HepG2 (cell line): ENCODE measurements around the gene TMX2. TPM values are rescaled to one million over a fixed set of nuclear protein-coding genes. Genes with fewer than 3 reads are reported as not detected.
A peak's percentile ranks its signal among the peaks of the same experiment; 100 is the strongest.

Source experiments
- AFF4 ChIP-seq: sonication (generic); formaldehyde crosslinking; IDR thresholded peaks from 2 replicates; pipeline ENCODE4 v1.4.0; 2020; ENCODE audit warnings: missing genetic modification reagents
- BRCA1 ChIP-seq: sonication (generic); formaldehyde crosslinking; IDR thresholded peaks from 2 replicates; pipeline ENCODE4 v1.4.0; 2020; ENCODE audit warnings: missing genetic modification reagents
- EP300 ChIP-seq, 3 experiments: sonication (generic) in 1 of 3; formaldehyde crosslinking in 1 of 3; IDR thresholded peaks; 2 replicates each; pipeline versions ENCODE4 v1.5.1 to v1.6.1; 2011 to 2020; ENCODE audit warnings: low read depth in 2 of 3, low read length in 2 of 3, borderline replicate concordance in 1 of 3, improper control_type of control experiment in 1 of 3, mild to moderate bottlenecking in 1 of 3, missing genetic modification reagents in 1 of 3, moderate library complexity in 1 of 3
- PHF5A ChIP-seq: IDR thresholded peaks from one replicate; pipeline ENCODE4 v1.6.1; 2018; ENCODE audit warnings: low read depth, missing genetic modification reagents; ENCODE audit not compliant: unreplicated experiment
- POLR2AphosphoS5 ChIP-seq: IDR thresholded peaks from 2 replicates; pipeline ENCODE4 v1.6.1; 2012; ENCODE audit warnings: low read depth, low read length
- RARA ChIP-seq: IDR thresholded peaks from 2 replicates; pipeline ENCODE4 v1.6.1; 2016; ENCODE audit warnings: missing genetic modification reagents, missing compliant biosample characterization
- SALL1 ChIP-seq: sonication (generic); formaldehyde crosslinking; IDR thresholded peaks from 2 replicates; pipeline ENCODE4 v1.8.0; 2022; ENCODE audit warnings: mild to moderate bottlenecking, missing genetic modification reagents
- SNAPC5 ChIP-seq: sonication (generic); formaldehyde crosslinking; IDR thresholded peaks from 2 replicates; pipeline ENCODE4 v1.8.1; 2023; ENCODE audit warnings: mild to moderate bottlenecking, missing genetic modification reagents, borderline replicate concordance
- SOX6 ChIP-seq, 2 experiments: fragments of 450-650 bp in 1 of 2; sonication (generic) in 1 of 2; formaldehyde crosslinking in 1 of 2; IDR thresholded peaks; 2 replicates each; pipeline versions ENCODE4 v1.4.0 to v1.6.1; 2017 to 2020; ENCODE audit warnings: antibody characterized with exemption in 1 of 2, mild to moderate bottlenecking in 1 of 2, missing genetic modification reagents in 1 of 2
- STAG1 ChIP-seq: sonication (generic); formaldehyde crosslinking; IDR thresholded peaks from 2 replicates; pipeline ENCODE4 v1.4.0; 2020; ENCODE audit warnings: missing genetic modification reagents
- ZMYM2 ChIP-seq: sonication (generic); formaldehyde crosslinking; IDR thresholded peaks from 2 replicates; pipeline ENCODE4 v1.8.0; 2022; ENCODE audit warnings: mild to moderate bottlenecking, missing genetic modification reagents
- ZNF20 ChIP-seq: sonication (generic); formaldehyde crosslinking; IDR thresholded peaks from 2 replicates; pipeline ENCODE4 v1.4.0; 2020; ENCODE audit warnings: mild to moderate bottlenecking, moderate library complexity, missing genetic modification reagents
- ZNF414 ChIP-seq: sonication (generic); formaldehyde crosslinking; IDR thresholded peaks from 2 replicates; pipeline ENCODE4 v1.5.0; 2020; ENCODE audit warnings: missing genetic modification reagents
- ZNF44 ChIP-seq: sonication (generic); formaldehyde crosslinking; IDR thresholded peaks from 2 replicates; pipeline ENCODE4 v1.5.1; 2020; ENCODE audit warnings: mild to moderate bottlenecking, missing genetic modification reagents
- polyA plus RNA-seq, 8 experiments: library from polyadenylated mRNA; depleted of rRNA in 3 of 8; stranded (reverse) in 7 of 8; unstranded in 1 of 8; fragments of >200 nt; fragmentation: Illumina TruSeq in 4 of 8; extraction: Trizol in 4 of 8; gene quantifications; 2 replicates each; pipeline versions ENCODE4 v1.2.1 to v1.2.3, GENCODE V29; 2011 to 2016; ENCODE audit warnings: low read depth in 4 of 8, missing spikeins in 1 of 8, mixed read lengths in 1 of 8; ENCODE audit not compliant: insufficient read depth in 1 of 8
- total RNA-seq, 5 experiments: library from RNA; depleted of rRNA; stranded (reverse); fragments of >200 nt; fragmentation: Illumina TruSeq; extraction: Trizol; gene quantifications; 2 replicates each; pipeline ENCODE4 v1.2.3, GENCODE V29; 2016; ENCODE audit warnings: low read depth in 1 of 5
- TF ChIP-seq, protein P1 (sequence below): sonication (generic); formaldehyde crosslinking; IDR thresholded peaks from 2 replicates; pipeline ENCODE4 v1.4.0; 2020; ENCODE audit warnings: missing genetic modification reagents
- TF ChIP-seq, protein P2 (sequence below): sonication (generic); formaldehyde crosslinking; IDR thresholded peaks from 2 replicates; pipeline ENCODE4 v1.5.1; 2020; ENCODE audit warnings: missing genetic modification reagents, mild to moderate bottlenecking, borderline replicate concordance

TMX2 gene
- total and polyA plus RNA-seq, 2 of the 13 experiments (the other 11 are each of a cell fraction or from before 2014, with no cell fraction given), result 84.5 to 129 TPM

- TF ChIP-seq STAG1 (CRISPR knock-in tag) (no peak), AFF4 (no peak), ZNF20 (CRISPR knock-in tag) (no peak), ZNF44 (CRISPR knock-in tag) (no peak), RARA (CRISPR knock-in tag) (peak; percentile 40; the same call in 1 of the 2 replicates), SOX6 (IDR thresholded peaks at IDR 0.05) (no peak), SOX6 (CRISPR knock-in tag; IDR thresholded peaks at IDR 0.05) (peak; percentile 80), BRCA1 (no peak), ZNF414 (no peak), ZMYM2 (CRISPR knock-in tag) (peak; percentile 27; the same call in 1 of the 2 replicates), SNAPC5 (CRISPR knock-in tag) (no peak), PHF5A (CRISPR knock-in tag) (no peak), POLR2AphosphoS5 (no peak), EP300 (IDR thresholded peaks at IDR 0.05; ENCODE audit: low read depth in 2 of 2, low read length in 2 of 2) (peak in 1 of 2 experiments; percentile 33; a peak in 1 of 4 replicates), EP300 (CRISPR knock-in tag; IDR thresholded peaks at IDR 0.05; ENCODE audit: borderline replicate concordance) (no peak), SALL1 (0 out of 2 replicates have a peak, but pooled peaks have one; percentile 31)
- TF ChIP-seq, protein P1, sequence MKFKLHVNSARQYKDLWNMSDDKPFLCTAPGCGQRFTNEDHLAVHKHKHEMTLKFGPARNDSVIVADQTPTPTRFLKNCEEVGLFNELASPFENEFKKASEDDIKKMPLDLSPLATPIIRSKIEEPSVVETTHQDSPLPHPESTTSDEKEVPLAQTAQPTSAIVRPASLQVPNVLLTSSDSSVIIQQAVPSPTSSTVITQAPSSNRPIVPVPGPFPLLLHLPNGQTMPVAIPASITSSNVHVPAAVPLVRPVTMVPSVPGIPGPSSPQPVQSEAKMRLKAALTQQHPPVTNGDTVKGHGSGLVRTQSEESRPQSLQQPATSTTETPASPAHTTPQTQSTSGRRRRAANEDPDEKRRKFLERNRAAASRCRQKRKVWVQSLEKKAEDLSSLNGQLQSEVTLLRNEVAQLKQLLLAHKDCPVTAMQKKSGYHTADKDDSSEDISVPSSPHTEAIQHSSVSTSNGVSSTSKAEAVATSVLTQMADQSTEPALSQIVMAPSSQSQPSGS (CRISPR knock-in tag), result no peak
- TF ChIP-seq, protein P2, sequence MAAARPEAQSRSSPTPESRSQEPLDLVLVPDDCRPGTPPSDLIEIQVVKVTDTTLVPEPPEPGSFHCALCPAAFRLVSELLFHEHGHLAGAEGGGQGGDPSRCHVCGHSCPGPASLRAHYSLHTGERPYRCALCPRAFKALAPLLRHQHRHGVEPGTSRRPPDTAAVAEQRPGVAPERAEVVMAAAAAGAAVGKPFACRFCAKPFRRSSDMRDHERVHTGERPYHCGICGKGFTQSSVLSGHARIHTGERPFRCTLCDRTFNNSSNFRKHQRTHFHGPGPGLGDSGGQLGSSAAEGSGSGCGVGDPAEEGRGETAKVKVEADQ (CRISPR knock-in tag), result no peak
- TF ChIP-seq, all 625 proteins: peak for 26
Observed at GRCh38 chr11:57758174-57758573, 45.8 kb downstream of the TMX2 start (continued).
